ENCODE data around the gene SRPK2.

Gene SRPK2

GRCh38 chr7:105157278-105157677, 231.4 kb downstream of the SRPK2 start:
- no peaks in the 10 kb centered on the region for H3K9me3 ChIP-seq (ENCODE audit: severe bottlenecking)
- ATAC-seq (ENCODE audit: low read depth): no peak

DNA sequence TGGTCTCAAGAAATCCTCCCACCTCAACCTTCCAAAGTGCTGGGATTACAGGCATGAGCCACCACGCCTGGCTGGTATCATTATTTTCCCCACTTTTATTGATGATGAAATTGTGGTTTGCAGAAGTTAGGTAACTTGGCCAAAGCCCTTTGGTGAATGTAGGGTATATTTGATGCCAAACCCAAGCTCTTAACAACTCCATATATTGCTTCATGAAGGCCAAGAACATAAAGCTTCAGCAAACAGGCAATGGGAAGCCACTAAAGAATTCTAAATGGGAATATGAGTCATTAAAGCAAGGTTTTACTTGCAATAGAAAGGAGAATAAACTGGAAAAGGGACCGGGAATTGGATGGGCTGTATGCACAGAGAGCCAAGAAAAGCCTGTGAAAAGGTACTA, 232.0 kb downstream of the SRPK2 start:
- TF ChIP-seq CTCF (IDR thresholded peaks at IDR 0.05; ENCODE audit: poor library complexity, severe bottlenecking): no peak
- Histone ChIP-seq H3K36me3 (ENCODE audit: low read depth) (peaks cover 5% of the 10 kb centered on the region; the same call in 1 of the 2 replicates), H3K4me3 (ENCODE audit: severe bottlenecking) (no peak overlapping the region), H3K27ac (ENCODE audit: poor library complexity, severe bottlenecking) (no peak overlapping the region), H3K27me3 (ENCODE audit: insufficient read depth, poor library complexity, severe bottlenecking) (no peaks in the 10 kb centered on the region), H3K4me1 (ENCODE audit: insufficient read depth, poor library complexity, severe bottlenecking) (no peaks in the 10 kb centered on the region), H3K9me3 (ENCODE audit: severe bottlenecking) (no peaks in the 10 kb centered on the region)
- DNase-seq (ENCODE audit: low spot score) (no peak), ATAC-seq (ENCODE audit: low read depth) (peak; percentile 31; the same call in 1 of the 3 replicates)

More at GRCh38 chr7:105157278-105157677, 231.4 kb downstream of the SRPK2 start:
- Histone ChIP-seq H3K27me3 (ENCODE audit: insufficient read depth, poor library complexity, severe bottlenecking) (no peaks in the 10 kb centered on the region), H3K4me1 (ENCODE audit: insufficient read depth, poor library complexity, severe bottlenecking) (no peaks in the 10 kb centered on the region), H3K36me3 (ENCODE audit: low read depth) (peaks cover 5% of the 10 kb centered on the region; the same call in 1 of the 2 replicates), H3K27ac (ENCODE audit: poor library complexity, severe bottlenecking) (no peak overlapping the region), H3K4me3 (ENCODE audit: severe bottlenecking) (no peak overlapping the region)
- DNase-seq (ENCODE audit: low spot score): no peak
- TF ChIP-seq CTCF (IDR thresholded peaks at IDR 0.05; ENCODE audit: poor library complexity, severe bottlenecking): no peak

GRCh38 chr7:105154084-105154483, 234.6 kb downstream of the SRPK2 start:
- H3K27ac ChIP-seq (ENCODE audit: poor library complexity, severe bottlenecking): no peak overlapping the region
- H3K27me3 ChIP-seq (ENCODE audit: insufficient read depth, poor library complexity, severe bottlenecking): no peaks in the 10 kb centered on the region
- peaks cover 4% of the 10 kb centered on the region; the same call in 1 of the 2 replicates for H3K36me3 ChIP-seq (ENCODE audit: low read depth)
- no peak overlapping the region for H3K4me3 ChIP-seq (ENCODE audit: severe bottlenecking)
- H3K4me1 ChIP-seq (ENCODE audit: insufficient read depth, poor library complexity, severe bottlenecking): peaks cover 14% of the 10 kb centered on the region
- TF ChIP-seq CTCF (IDR thresholded peaks at IDR 0.05; ENCODE audit: poor library complexity, severe bottlenecking): no peak
- ATAC-seq (ENCODE audit: low read depth): no peak
- no peak for DNase-seq (ENCODE audit: low spot score)
- no peaks in the 10 kb centered on the region for H3K9me3 ChIP-seq (ENCODE audit: severe bottlenecking)

DNA sequence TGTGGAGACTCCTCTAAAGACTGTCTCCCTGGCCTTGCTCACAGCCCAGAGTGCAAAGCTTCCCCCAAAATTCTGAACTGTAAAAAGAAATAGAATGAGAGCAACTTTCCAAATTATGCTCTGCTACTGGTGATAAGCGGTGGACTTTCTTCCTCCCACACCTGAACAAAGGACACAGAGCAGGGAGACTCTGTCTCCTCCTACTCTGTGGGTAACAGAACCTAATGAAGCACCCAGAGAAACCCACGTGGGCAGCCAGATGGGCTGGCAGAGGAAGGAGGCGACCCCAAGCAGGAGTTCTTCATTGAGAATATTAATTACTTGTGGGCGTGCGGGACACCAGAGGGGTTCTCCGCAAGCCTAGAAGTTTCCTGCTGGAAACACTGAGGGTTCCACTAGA, 235.2 kb downstream of the SRPK2 start:
- DNase-seq (ENCODE audit: low spot score): no peak
- peaks cover 14% of the 10 kb centered on the region for H3K4me1 ChIP-seq (ENCODE audit: insufficient read depth, poor library complexity, severe bottlenecking)
- peaks cover 4% of the 10 kb centered on the region; the same call in 1 of the 2 replicates for H3K36me3 ChIP-seq (ENCODE audit: low read depth)
- no peaks in the 10 kb centered on the region for H3K27me3 ChIP-seq (ENCODE audit: insufficient read depth, poor library complexity, severe bottlenecking)
- no peak for TF ChIP-seq CTCF (IDR thresholded peaks at IDR 0.05; ENCODE audit: poor library complexity, severe bottlenecking)
- no peak overlapping the region for H3K27ac ChIP-seq (ENCODE audit: poor library complexity, severe bottlenecking)
- H3K9me3 ChIP-seq (ENCODE audit: severe bottlenecking): no peaks in the 10 kb centered on the region
- no peak overlapping the region for H3K4me3 ChIP-seq (ENCODE audit: severe bottlenecking)
- ATAC-seq (ENCODE audit: low read depth): no peak

- DNase-seq (ENCODE audit: low spot score) (no peak), ATAC-seq (ENCODE audit: low read depth) (no peak)
- Histone ChIP-seq H3K4me1 (ENCODE audit: insufficient read depth, poor library complexity, severe bottlenecking) (peaks cover 14% of the 10 kb centered on the region), H3K27me3 (ENCODE audit: insufficient read depth, poor library complexity, severe bottlenecking) (no peaks in the 10 kb centered on the region), H3K9me3 (ENCODE audit: severe bottlenecking) (no peaks in the 10 kb centered on the region), H3K4me3 (ENCODE audit: severe bottlenecking) (no peak overlapping the region), H3K36me3 (ENCODE audit: low read depth) (peaks cover 12% of the 10 kb centered on the region; the same call in 1 of the 2 replicates), H3K27ac (ENCODE audit: poor library complexity, severe bottlenecking) (peak overlapping the region; percentile 56)
- no peak for TF ChIP-seq CTCF (IDR thresholded peaks at IDR 0.05; ENCODE audit: poor library complexity, severe bottlenecking)
Observed at GRCh38 chr7:105151152-105151551, 237.6 kb downstream of the SRPK2 start.
